Neural cell (in vitro differentiated cells): ENCODE data around the gene BLTP1. TPM values are rescaled to one million over a fixed set of nuclear protein-coding genes. Genes with fewer than 3 reads are reported as not detected.

Source experiments
- H2AFZ ChIP-seq: fragments of 200-600, 300-800 bp; sonication (generic), shearing (Covaris generic); 2 replicates; pipeline ENCODE4 v1.6.0; 2014; ENCODE audit warnings: low read depth, mild to moderate bottlenecking, antibody characterized with exemption, low read length, moderate library complexity
- H3F3A ChIP-seq: fragments of 200-600 bp; shearing (Covaris generic); 2 replicates; pipeline ENCODE4 v1.6.1; 2016; ENCODE audit warnings: mild to moderate bottlenecking, moderate library complexity, mixed read lengths, antibody characterized with exemption, low read length; ENCODE audit not compliant: insufficient read depth, poor library complexity, severe bottlenecking
- H3K27ac ChIP-seq: fragments of 200-600, 300-800 bp; sonication (generic), shearing (Covaris generic); 2 replicates; pipeline ENCODE4 v1.5.1; 2014; ENCODE audit warnings: mild to moderate bottlenecking, low read length, moderate library complexity
- H3K27me3 ChIP-seq: fragments of 300-800, 200-600 bp; sonication (generic), shearing (Covaris generic); 2 replicates; pipeline ENCODE4 v1.6.0; 2014; ENCODE audit warnings: mild to moderate bottlenecking, low read depth, low read length, moderate library complexity; ENCODE audit not compliant: insufficient read depth
- H3K36me3 ChIP-seq: fragments of 300-800, 200-600 bp; sonication (generic), shearing (Covaris generic); 2 replicates; pipeline ENCODE4 v1.5.1; 2014; ENCODE audit warnings: mild to moderate bottlenecking, antibody characterized with exemption, low read length, moderate library complexity; ENCODE audit not compliant: insufficient read depth
- H3K4me2 ChIP-seq: fragments of 300-800, 200-600 bp; sonication (generic), shearing (Covaris generic); 2 replicates; pipeline ENCODE4 v1.6.0; 2014; ENCODE audit warnings: mild to moderate bottlenecking, low read length
- H3K4me3 ChIP-seq: fragments of 300-800, 200-600 bp; sonication (generic), shearing (Covaris generic); 2 replicates; pipeline ENCODE4 v1.5.1; 2014; ENCODE audit warnings: mild to moderate bottlenecking, low read length, moderate library complexity
- H3K79me2 ChIP-seq: fragments of 200-600 bp; shearing (Covaris generic); replicated peaks from 2 replicates; pipeline ENCODE4 v1.6.0; 2014; ENCODE audit warnings: mild to moderate bottlenecking, low read length, moderate library complexity; ENCODE audit not compliant: insufficient read depth
- H3K9ac ChIP-seq: fragments of 300-800, 200-600 bp; sonication (generic), shearing (Covaris generic); 2 replicates; pipeline ENCODE4 v1.6.1; 2016; ENCODE audit warnings: mild to moderate bottlenecking, low read length, mixed read lengths
- H3K9me2 ChIP-seq: fragments of 200-600 bp; shearing (Covaris generic); 2 replicates; pipeline ENCODE4 v1.6.1; 2016; ENCODE audit warnings: mild to moderate bottlenecking, low read length, mixed read lengths; ENCODE audit not compliant: insufficient read depth
- H3K9me3 ChIP-seq: fragments of 200-600, 300-800 bp; sonication (generic), shearing (Covaris generic); 2 replicates; pipeline ENCODE4 v1.6.1; 2016; ENCODE audit warnings: mild to moderate bottlenecking, mixed run types, low read length, moderate library complexity, mixed read lengths
- H4K20me1 ChIP-seq: fragments of 200-600 bp; shearing (Covaris generic); 2 replicates; pipeline ENCODE4 v1.6.1; 2016; ENCODE audit warnings: mild to moderate bottlenecking, mixed run types; ENCODE audit not compliant: insufficient read depth
- EP300 ChIP-seq: fragments of 450-650 bp; conservative IDR thresholded peaks from 2 replicates; pipeline ENCODE4 v1.6.1; 2014; ENCODE audit warnings: antibody characterized with exemption, mild to moderate bottlenecking, moderate library complexity; ENCODE audit not compliant: poor library complexity, severe bottlenecking
- EZH2 ChIP-seq: fragments of 200-600, 300-800 bp; shearing (Covaris generic), sonication (generic); IDR thresholded peaks from 2 replicates; pipeline ENCODE4 v1.6.1; 2014; ENCODE audit warnings: antibody characterized with exemption, low read length, borderline replicate concordance, mild to moderate bottlenecking; ENCODE audit not compliant: insufficient read depth, poor library complexity, severe bottlenecking
- MXI1 ChIP-seq: fragments of 450-650 bp; conservative IDR thresholded peaks from 2 replicates; pipeline ENCODE4 v1.6.1; 2014; ENCODE audit warnings: antibody characterized with exemption, mild to moderate bottlenecking; ENCODE audit not compliant: poor library complexity, severe bottlenecking
- POLR2AphosphoS5 ChIP-seq: IDR thresholded peaks from 2 replicates; pipeline ENCODE4 v1.6.1; 2012
- RAD21 ChIP-seq: fragments of 450-650 bp; conservative IDR thresholded peaks from 2 replicates; pipeline ENCODE4 v1.6.1; 2014; ENCODE audit warnings: antibody characterized with exemption, mild to moderate bottlenecking, moderate library complexity
- SMC3 ChIP-seq: fragments of 450-650 bp; conservative IDR thresholded peaks from 2 replicates; pipeline ENCODE4 v1.6.1; 2014; ENCODE audit warnings: antibody characterized with exemption, mild to moderate bottlenecking, moderate library complexity; ENCODE audit not compliant: poor library complexity
- TAF1 ChIP-seq: IDR thresholded peaks from 2 replicates; pipeline ENCODE4 v1.6.1; 2012; ENCODE audit warnings: low read depth
- polyA plus RNA-seq: library from polyadenylated mRNA; depleted of rRNA; stranded (reverse); fragments of >200 nt; gene quantifications from 2 replicates; pipeline ENCODE4 v1.2.3, GENCODE V29; 2014
- TF ChIP-seq, protein P1 (sequence below): fragments of 450-650 bp; IDR thresholded peaks from 2 replicates; pipeline ENCODE4 v1.5.1; 2014; ENCODE audit warnings: antibody characterized with exemption, mild to moderate bottlenecking, moderate library complexity; ENCODE audit not compliant: poor library complexity, severe bottlenecking
- TF ChIP-seq, protein P2 (sequence below): IDR thresholded peaks from 2 replicates; pipeline ENCODE4 v1.6.1; 2012; ENCODE audit warnings: borderline replicate concordance

The BLTP1 gene
- polyA plus RNA-seq, 1 donor from 2014 or later = 126 TPM

DNA sequence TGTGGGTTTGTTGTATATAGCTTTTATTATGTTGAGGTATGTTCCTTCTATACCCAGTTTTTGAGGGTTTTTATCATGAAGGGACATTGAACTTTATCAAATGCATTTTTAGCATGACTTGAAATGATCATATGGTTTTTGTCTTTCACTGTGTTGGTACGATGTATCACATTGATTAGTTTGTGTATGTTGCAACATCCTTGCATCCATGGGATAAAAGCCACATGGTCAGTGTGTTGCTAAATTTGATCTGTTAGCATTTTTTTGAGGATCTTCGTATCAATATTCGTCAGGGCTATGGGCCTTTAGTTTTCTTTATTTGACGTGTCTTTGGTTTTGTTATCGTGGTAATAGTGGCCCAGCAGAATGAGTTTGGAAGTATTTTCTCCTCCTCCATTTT is 11.3 kb upstream of the BLTP1 start:
- Histone ChIP-seq H3K9me3 (no peaks in the 10 kb centered on the region), H4K20me1 (no peaks in the 10 kb centered on the region), H2AFZ (no peak overlapping the region), H3K27me3 (no peaks in the 10 kb centered on the region), H3K9me2 (no peaks in the 10 kb centered on the region), H3K4me2 (no peak overlapping the region), H3F3A (no peaks in the 10 kb centered on the region), H3K9ac (no peak overlapping the region), H3K36me3 (no peaks in the 10 kb centered on the region), H3K27ac (no peak overlapping the region), H3K4me3 (no peak overlapping the region), H3K79me2 (no peaks in the 10 kb centered on the region)
- TF ChIP-seq TAF1 (no peak), RAD21 (no peak), POLR2AphosphoS5 (no peak), MXI1 (no peak), EP300 (no peak), EZH2 (no peak), SMC3 (no peak)
- TF ChIP-seq, protein P1, sequence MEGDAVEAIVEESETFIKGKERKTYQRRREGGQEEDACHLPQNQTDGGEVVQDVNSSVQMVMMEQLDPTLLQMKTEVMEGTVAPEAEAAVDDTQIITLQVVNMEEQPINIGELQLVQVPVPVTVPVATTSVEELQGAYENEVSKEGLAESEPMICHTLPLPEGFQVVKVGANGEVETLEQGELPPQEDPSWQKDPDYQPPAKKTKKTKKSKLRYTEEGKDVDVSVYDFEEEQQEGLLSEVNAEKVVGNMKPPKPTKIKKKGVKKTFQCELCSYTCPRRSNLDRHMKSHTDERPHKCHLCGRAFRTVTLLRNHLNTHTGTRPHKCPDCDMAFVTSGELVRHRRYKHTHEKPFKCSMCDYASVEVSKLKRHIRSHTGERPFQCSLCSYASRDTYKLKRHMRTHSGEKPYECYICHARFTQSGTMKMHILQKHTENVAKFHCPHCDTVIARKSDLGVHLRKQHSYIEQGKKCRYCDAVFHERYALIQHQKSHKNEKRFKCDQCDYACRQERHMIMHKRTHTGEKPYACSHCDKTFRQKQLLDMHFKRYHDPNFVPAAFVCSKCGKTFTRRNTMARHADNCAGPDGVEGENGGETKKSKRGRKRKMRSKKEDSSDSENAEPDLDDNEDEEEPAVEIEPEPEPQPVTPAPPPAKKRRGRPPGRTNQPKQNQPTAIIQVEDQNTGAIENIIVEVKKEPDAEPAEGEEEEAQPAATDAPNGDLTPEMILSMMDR = no peak
- TF ChIP-seq, protein P2, sequence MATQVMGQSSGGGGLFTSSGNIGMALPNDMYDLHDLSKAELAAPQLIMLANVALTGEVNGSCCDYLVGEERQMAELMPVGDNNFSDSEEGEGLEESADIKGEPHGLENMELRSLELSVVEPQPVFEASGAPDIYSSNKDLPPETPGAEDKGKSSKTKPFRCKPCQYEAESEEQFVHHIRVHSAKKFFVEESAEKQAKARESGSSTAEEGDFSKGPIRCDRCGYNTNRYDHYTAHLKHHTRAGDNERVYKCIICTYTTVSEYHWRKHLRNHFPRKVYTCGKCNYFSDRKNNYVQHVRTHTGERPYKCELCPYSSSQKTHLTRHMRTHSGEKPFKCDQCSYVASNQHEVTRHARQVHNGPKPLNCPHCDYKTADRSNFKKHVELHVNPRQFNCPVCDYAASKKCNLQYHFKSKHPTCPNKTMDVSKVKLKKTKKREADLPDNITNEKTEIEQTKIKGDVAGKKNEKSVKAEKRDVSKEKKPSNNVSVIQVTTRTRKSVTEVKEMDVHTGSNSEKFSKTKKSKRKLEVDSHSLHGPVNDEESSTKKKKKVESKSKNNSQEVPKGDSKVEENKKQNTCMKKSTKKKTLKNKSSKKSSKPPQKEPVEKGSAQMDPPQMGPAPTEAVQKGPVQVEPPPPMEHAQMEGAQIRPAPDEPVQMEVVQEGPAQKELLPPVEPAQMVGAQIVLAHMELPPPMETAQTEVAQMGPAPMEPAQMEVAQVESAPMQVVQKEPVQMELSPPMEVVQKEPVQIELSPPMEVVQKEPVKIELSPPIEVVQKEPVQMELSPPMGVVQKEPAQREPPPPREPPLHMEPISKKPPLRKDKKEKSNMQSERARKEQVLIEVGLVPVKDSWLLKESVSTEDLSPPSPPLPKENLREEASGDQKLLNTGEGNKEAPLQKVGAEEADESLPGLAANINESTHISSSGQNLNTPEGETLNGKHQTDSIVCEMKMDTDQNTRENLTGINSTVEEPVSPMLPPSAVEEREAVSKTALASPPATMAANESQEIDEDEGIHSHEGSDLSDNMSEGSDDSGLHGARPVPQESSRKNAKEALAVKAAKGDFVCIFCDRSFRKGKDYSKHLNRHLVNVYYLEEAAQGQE = no peak

DNA sequence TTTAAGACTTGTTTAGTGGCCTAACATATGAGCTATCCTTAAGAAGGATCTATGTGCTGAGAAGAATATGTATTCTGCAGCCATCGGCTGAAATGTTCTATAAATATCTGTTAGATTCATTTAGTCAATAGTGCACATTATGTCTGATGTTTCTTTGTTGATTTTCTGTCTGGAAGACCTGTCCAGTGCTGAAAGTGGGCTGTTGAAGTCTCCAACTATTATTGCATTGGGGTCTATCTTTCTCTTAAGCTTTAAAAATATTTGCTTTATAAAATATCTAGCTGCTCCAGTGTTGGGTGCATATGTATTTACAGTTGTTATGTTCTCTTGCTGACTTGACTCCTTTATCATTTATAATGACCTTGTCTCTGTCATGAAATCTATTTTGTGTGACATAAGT is 9.4 kb upstream of the BLTP1 start:
- H3K4me3 ChIP-seq = no peak overlapping the region
- no peak overlapping the region for H3K27ac ChIP-seq
- no peaks in the 10 kb centered on the region for H3F3A ChIP-seq
- TF ChIP-seq, protein P1 = no peak
- no peak for TF ChIP-seq MXI1
- TF ChIP-seq SMC3 = no peak
- H3K9ac ChIP-seq = no peak overlapping the region
- H3K9me3 ChIP-seq = no peaks in the 10 kb centered on the region
- H3K27me3 ChIP-seq = no peaks in the 10 kb centered on the region
- no peaks in the 10 kb centered on the region for H3K36me3 ChIP-seq
- no peaks in the 10 kb centered on the region for H3K79me2 ChIP-seq
- H3K9me2 ChIP-seq = no peaks in the 10 kb centered on the region
- H4K20me1 ChIP-seq = no peaks in the 10 kb centered on the region
- H2AFZ ChIP-seq = no peak overlapping the region
- H3K4me2 ChIP-seq = no peak overlapping the region
